Trophoblast cell (in vitro differentiated cells and primary cell): ENCODE results near the gene SLC39A3.
A peak's percentile ranks its signal among the peaks of the same experiment; 100 is the strongest.
"Not testable (repeated sequence)": the region's sequence is repeated elsewhere in the genome, so short reads cannot be mapped to it uniquely, and the experiment has no call there.

Experiments used
- DNase-seq, 2 donors: peaks; one replicate each; pipeline ENCODE4 v3.0.0-alpha.2; 2016
- H2AFZ ChIP-seq: 2 replicates; pipeline ENCODE4 v1.6.1; 2013; ENCODE audit warnings: low read length, moderate library complexity, mild to moderate bottlenecking; ENCODE audit not compliant: insufficient read depth, poor library complexity
- H2AK5ac ChIP-seq: 2 replicates; pipeline ENCODE4 v1.6.1; 2013; ENCODE audit warnings: mild to moderate bottlenecking, low read length
- H2BK120ac ChIP-seq: 2 replicates; pipeline ENCODE4 v1.6.1; 2013; ENCODE audit warnings: low read length, mild to moderate bottlenecking, moderate library complexity; ENCODE audit not compliant: insufficient read depth, poor library complexity
- H2BK12ac ChIP-seq: 2 replicates; pipeline ENCODE4 v1.6.1; 2013; ENCODE audit warnings: mild to moderate bottlenecking, low read length, moderate library complexity
- H2BK5ac ChIP-seq: 2 replicates; pipeline ENCODE4 v1.6.1; 2013; ENCODE audit warnings: low read length, low read depth, moderate library complexity, mild to moderate bottlenecking; ENCODE audit not compliant: poor library complexity
- H3K14ac ChIP-seq: 2 replicates; pipeline ENCODE4 v1.6.1; 2013; ENCODE audit warnings: mild to moderate bottlenecking, low read length
- H3K18ac ChIP-seq: 2 replicates; pipeline ENCODE4 v1.6.1; 2013; ENCODE audit warnings: mild to moderate bottlenecking, low read length
- H3K23ac ChIP-seq: 2 replicates; pipeline ENCODE4 v1.6.1; 2013; ENCODE audit warnings: low read length
- H3K27ac ChIP-seq: 2 replicates; pipeline ENCODE4 v1.5.1; 2013; ENCODE audit warnings: low read depth, mild to moderate bottlenecking, inconsistent platforms, low read length, moderate library complexity
- H3K27me3 ChIP-seq: 2 replicates; pipeline ENCODE4 v1.6.1; 2013; ENCODE audit warnings: inconsistent platforms, mild to moderate bottlenecking, low read length, moderate library complexity; ENCODE audit not compliant: insufficient read depth
- H3K36me3 ChIP-seq, 2 experiments: 1 replicate in 1 of 2; 2 replicates in 1 of 2; pipeline ENCODE4 v1.6.1; 2013; ENCODE audit warnings: low read length in 2 of 2, mild to moderate bottlenecking in 2 of 2, moderate library complexity in 1 of 2; ENCODE audit not compliant: insufficient read depth in 2 of 2, control insufficient read depth in 1 of 2
- H3K4ac ChIP-seq: 2 replicates; pipeline ENCODE4 v1.6.1; 2013; ENCODE audit warnings: low read depth, mild to moderate bottlenecking, low read length, moderate library complexity
- H3K4me1 ChIP-seq, 2 experiments: 1 replicate in 1 of 2; 2 replicates in 1 of 2; pipeline ENCODE4 v1.6.1; 2013; ENCODE audit warnings: low read length in 2 of 2, mild to moderate bottlenecking in 2 of 2, moderate library complexity in 1 of 2; ENCODE audit not compliant: insufficient read depth in 2 of 2, control insufficient read depth in 1 of 2
- H3K4me2 ChIP-seq: 2 replicates; pipeline ENCODE4 v1.6.1; 2013; ENCODE audit warnings: inconsistent platforms, mild to moderate bottlenecking, low read length, moderate library complexity
- H3K4me3 ChIP-seq: 2 replicates; pipeline ENCODE4 v1.5.1; 2013; ENCODE audit warnings: mild to moderate bottlenecking, low read depth, low read length, inconsistent platforms
- H3K79me1 ChIP-seq: one replicate; pipeline ENCODE4 v1.6.1; 2013; ENCODE audit warnings: low read length
- H3K79me2 ChIP-seq: 2 replicates; pipeline ENCODE4 v1.6.1; 2013; ENCODE audit warnings: low read length, mild to moderate bottlenecking; ENCODE audit not compliant: control insufficient read depth, insufficient read depth, poor library complexity
- H3K9ac ChIP-seq: 2 replicates; pipeline ENCODE4 v1.6.1; 2013; ENCODE audit warnings: mild to moderate bottlenecking, low read length
- H3K9me3 ChIP-seq: 2 replicates; pipeline ENCODE4 v1.6.1; 2013; ENCODE audit warnings: low read depth, mild to moderate bottlenecking, control low read depth, inconsistent platforms, low read length; ENCODE audit not compliant: insufficient read depth
- H4K12ac ChIP-seq: 2 replicates; pipeline ENCODE4 v1.6.1; 2013; ENCODE audit warnings: low read depth, mild to moderate bottlenecking, low read length, moderate library complexity
- H4K8ac ChIP-seq: 2 replicates; pipeline ENCODE4 v1.6.1; 2013; ENCODE audit warnings: low read depth, mild to moderate bottlenecking, low read length, moderate library complexity
- H4K91ac ChIP-seq: one replicate; pipeline ENCODE4 v1.6.1; 2013; ENCODE audit warnings: low read depth, mild to moderate bottlenecking, low read length, moderate library complexity
- WGBS: extraction: QIAGEN DNeasy Blood & Tissue Kit; methylation state at CpG from one replicate; pipeline ENCODE4 v1.1.7; 2013; ENCODE audit warnings: missing lambda C conversion rate; ENCODE audit not compliant: insufficient read length, insufficient coverage; ENCODE audit errors: extremely low coverage; 5-methylcytosine and 5-hydroxymethylcytosine counted together

Gene SLC39A3

DNA sequence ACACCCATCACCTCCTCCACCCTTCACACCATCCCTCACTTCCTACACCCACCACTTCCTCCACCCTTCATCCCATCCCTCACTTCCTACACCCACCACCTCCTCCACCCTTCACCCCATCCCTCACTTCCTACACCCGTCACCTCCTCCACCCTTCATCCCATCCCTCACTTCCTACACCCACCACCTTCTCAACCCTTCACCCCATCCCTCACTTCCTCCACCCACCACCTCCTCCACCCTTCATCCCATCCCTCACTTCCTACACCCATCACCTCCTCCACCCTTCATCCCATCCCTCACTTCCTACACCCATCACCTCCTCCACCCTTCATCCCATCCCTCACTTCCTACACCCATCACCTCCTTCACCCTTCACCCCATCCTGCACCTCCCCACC lies 25.7 kb downstream of the SLC39A3 start:
- H3K18ac ChIP-seq, H3K27me3 ChIP-seq, H3K27ac ChIP-seq, H4K12ac ChIP-seq, H2BK12ac ChIP-seq, H2BK120ac ChIP-seq, H2AFZ ChIP-seq, H3K14ac ChIP-seq, H3K36me3 ChIP-seq, H3K79me1 ChIP-seq, H4K8ac ChIP-seq, H3K9ac ChIP-seq, H2BK5ac ChIP-seq, H3K4me3 ChIP-seq, H3K79me2 ChIP-seq, H2AK5ac ChIP-seq, H3K4me2 ChIP-seq, H4K91ac ChIP-seq, H3K4me1 ChIP-seq, DNase-seq, H3K23ac ChIP-seq, H3K4ac ChIP-seq: not testable (repeated sequence)
- H3K9me3 ChIP-seq, result peaks cover 13% of the 10 kb centered on the region
- WGBS, result no CpG with 5 or more reads among the region's 1 CpG

DNA sequence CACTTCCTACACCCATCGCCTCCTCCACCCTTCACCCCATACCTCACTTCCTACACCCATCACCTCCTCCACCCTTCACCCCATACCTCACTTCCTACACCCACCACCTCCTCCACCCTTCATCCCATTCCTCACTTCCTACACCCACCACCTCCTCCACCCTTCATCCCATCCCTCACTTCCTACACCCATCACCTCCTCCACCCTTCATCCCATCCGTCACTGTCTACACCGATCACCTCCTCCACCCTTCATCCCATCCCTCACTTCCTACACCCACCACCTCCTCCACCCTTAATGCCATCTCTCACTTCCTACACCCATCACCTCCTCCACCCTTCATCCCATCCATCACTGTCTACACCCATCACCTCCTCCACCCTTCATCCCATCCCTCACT lies 26.6 kb downstream of the SLC39A3 start:
- not testable (repeated sequence) for H3K27me3 ChIP-seq, H2BK12ac ChIP-seq

DNA sequence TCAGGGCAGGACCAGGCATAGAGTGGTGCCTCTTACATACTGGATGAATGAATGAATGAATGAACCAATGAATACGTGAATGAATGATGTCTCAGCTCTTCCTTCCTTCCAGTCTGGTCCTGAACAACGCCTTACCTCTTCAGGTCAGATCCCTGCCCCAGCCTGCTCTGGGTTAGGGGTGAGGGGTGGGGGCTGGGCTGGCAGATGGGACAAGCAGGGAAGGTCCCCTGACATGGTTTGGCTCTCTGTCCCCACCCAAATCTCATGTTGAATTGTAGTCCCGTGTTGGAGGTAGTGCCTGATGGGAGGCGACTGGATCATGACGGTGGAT lies 28.0 kb downstream of the SLC39A3 start:
- H4K91ac ChIP-seq, result no peak overlapping the region
- H2BK120ac ChIP-seq, result no peak overlapping the region
- no peak overlapping the region for H4K8ac ChIP-seq
- H3K4ac ChIP-seq, result no peak overlapping the region
- no peaks in the 10 kb centered on the region for H3K79me1 ChIP-seq
- no peak overlapping the region for H2BK12ac ChIP-seq
- H2AFZ ChIP-seq, result no peak overlapping the region
- no peaks in the 10 kb centered on the region for H3K36me3 ChIP-seq
- H3K18ac ChIP-seq, result no peak overlapping the region
- H2AK5ac ChIP-seq, result no peak overlapping the region
- no peak for DNase-seq
- no peak overlapping the region for H3K14ac ChIP-seq
- peaks cover 13% of the 10 kb centered on the region for H3K9me3 ChIP-seq
- no peak overlapping the region for H3K27ac ChIP-seq
- H3K4me2 ChIP-seq, result no peak overlapping the region
- H3K4me3 ChIP-seq, result no peak overlapping the region
- no peaks in the 10 kb centered on the region for H3K27me3 ChIP-seq
- no peaks in the 10 kb centered on the region for H3K79me2 ChIP-seq
- H3K4me1 ChIP-seq, result no peaks in the 10 kb centered on the region
- no CpG with 5 or more reads among the region's 5 CpGs for WGBS
- no peak overlapping the region for H3K9ac ChIP-seq
- H2BK5ac ChIP-seq, result no peak overlapping the region
- H3K23ac ChIP-seq, result no peak overlapping the region
- H4K12ac ChIP-seq, result no peak overlapping the region

More for the DNA sequence above, 26.6 kb downstream of the SLC39A3 start:
- H3K9ac ChIP-seq, H3K14ac ChIP-seq, H3K79me1 ChIP-seq, H3K4me2 ChIP-seq, H2AK5ac ChIP-seq, H4K12ac ChIP-seq, H4K91ac ChIP-seq, H3K18ac ChIP-seq, H3K79me2 ChIP-seq, H3K27ac ChIP-seq, H2BK120ac ChIP-seq, H3K4ac ChIP-seq, H2AFZ ChIP-seq, DNase-seq, H3K23ac ChIP-seq, H3K4me1 ChIP-seq, H2BK5ac ChIP-seq, H4K8ac ChIP-seq, H3K36me3 ChIP-seq: not testable (repeated sequence)
- Histone ChIP-seq H3K4me3 (peak overlapping the region; percentile 23), H3K9me3 (peaks cover 13% of the 10 kb centered on the region)
- 100% methylated on average over 3 of the region's 3 CpGs for WGBS

DNA sequence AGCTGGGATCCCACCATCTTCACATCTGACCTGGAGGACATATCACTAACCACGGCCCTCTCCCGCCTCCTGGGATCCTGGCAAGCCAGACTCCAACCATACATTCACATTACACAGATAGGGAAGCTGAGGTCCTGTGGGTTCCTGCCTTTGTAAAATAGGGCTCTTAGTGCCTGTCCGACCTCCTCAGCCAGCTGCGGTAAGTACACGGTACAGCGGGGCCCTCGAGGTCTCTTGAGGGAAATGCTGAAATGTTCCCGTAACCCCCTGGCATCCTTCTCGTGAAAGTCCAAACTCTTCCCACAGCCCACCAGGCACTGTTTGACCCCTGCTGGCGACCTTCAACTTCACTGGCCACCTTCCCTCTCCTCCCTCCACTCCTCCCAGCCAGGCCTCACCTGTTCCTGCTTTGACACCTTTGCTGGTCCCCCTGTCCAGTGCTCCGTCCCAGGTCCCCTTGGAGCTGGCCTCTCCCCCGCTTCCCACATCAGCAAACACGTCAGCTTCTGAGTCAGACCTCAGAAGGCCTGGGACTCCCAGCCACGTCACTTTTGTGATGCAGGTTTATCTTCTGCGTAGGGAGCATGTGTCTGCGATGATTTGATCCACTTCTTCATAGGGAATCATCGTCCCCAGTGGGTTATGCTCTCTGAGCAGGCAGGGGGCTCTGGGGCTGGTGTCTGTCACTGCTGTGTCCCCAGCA lies 28.5 kb downstream of the SLC39A3 start:
- H3K18ac ChIP-seq, result no peak overlapping the region
- H4K91ac ChIP-seq, result no peak overlapping the region
- no peak overlapping the region for H3K23ac ChIP-seq
- no peaks in the 10 kb centered on the region for H3K79me2 ChIP-seq
- no peak overlapping the region for H4K8ac ChIP-seq
- H2AK5ac ChIP-seq, result no peak overlapping the region
- whole genome bisulfite sequencing, result no CpG with 5 or more reads among the region's 17 CpGs
- no peak overlapping the region for H2AFZ ChIP-seq
- no peak overlapping the region for H3K14ac ChIP-seq
- H3K4me2 ChIP-seq, result no peak overlapping the region
- H3K27me3 ChIP-seq, result no peaks in the 10 kb centered on the region
- H3K79me1 ChIP-seq, result no peaks in the 10 kb centered on the region
- no peak overlapping the region for H2BK5ac ChIP-seq
- DNase-seq, result peak in 1 of 2 donors; percentile 20
- H3K4me3 ChIP-seq, result peak overlapping the region; percentile 27
- H3K9ac ChIP-seq, result no peak overlapping the region
- no peaks in the 10 kb centered on the region for H3K36me3 ChIP-seq
- H3K4me1 ChIP-seq, result no peaks in the 10 kb centered on the region
- no peak overlapping the region for H4K12ac ChIP-seq
- H2BK12ac ChIP-seq, result no peak overlapping the region
- H2BK120ac ChIP-seq, result no peak overlapping the region
- H3K27ac ChIP-seq, result no peak overlapping the region
- no peak overlapping the region for H3K4ac ChIP-seq
- peaks cover 13% of the 10 kb centered on the region for H3K9me3 ChIP-seq
